ENCODE measurements around the gene MLPH.

The MLPH gene

DNA sequence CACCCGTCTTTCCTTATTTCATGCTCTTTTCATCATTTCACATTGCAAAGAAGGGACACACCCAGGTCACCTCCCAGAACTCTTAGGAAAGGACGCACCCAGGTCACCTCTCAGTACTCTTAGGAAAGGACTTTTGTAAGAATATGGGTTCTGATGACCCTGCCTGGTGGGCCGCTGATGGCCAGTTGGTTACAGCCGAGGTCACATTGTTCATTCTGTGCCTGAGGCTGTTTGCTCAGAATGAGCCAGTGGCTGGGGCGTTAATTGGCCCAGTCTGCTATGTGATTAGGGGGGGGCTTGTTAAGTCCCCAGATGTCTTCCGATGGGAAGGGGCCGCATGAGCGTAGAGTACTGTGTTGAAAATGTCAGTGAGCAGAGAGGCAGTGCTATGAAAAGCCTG, 9.4 kb downstream of the MLPH start:
- no peak for DNase-seq (ENCODE audit: low read depth in 2 of 3, low spot score in 1 of 3)

DNA sequence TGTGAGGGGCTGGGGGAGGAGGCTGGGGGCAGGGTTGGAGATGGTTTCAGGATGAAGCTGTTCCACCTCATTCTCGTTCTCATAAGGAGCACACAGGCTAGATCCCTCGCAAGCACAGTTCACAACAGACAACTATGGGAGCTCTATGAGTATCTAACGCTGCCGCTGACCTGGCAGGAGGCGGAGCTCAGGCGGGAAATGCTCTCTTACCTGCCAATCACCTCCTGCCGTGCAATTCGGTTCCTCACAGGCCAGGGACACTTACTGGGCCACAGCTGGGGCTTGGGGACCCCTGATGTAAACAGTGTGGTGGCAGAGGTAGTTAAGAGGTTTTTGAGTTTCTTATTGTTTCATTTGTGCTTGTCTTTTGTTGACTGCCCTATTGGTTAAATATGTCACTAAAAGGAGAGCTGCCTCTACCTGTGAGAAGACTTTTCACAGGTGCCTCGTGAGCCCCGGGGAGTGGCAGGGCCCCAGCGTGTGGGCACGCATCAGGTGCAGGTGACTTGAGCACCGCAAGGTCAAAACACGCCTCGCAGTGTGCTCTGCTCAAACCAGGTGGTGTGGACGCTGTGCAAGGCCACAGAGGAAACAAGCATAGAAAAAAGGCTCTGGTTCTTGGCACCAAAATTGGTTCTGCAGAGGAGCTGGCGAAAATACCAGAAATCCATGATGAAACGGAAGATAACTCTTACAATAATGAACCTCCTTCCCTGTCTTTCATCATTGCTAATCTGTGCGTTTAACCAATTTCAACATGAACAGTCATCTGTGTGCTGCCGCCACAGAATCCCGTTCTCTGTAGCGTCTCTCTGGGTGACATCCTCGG, 10.2 kb downstream of the MLPH start:
- no peak for DNase-seq (ENCODE audit: low read depth in 2 of 3, low spot score in 1 of 3)

DNA sequence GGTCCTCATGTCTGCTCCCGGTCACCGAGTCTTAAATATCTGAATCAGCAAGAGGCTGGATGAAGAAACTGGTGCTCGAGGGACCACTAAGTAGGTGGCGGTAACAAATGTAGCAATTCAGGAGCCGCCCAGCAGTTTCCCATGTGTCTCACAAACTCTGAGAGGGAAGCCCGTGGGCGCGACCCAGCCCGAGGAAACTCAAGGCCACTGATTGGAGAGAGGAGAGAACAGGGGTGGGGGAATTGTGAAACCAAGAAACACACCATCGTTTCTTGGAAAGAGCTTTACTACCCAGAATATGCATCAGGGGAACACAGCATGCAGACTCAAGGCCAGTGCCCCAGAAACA, 10.8 kb downstream of the MLPH start:
- DNase-seq (ENCODE audit: low read depth in 2 of 3, low spot score in 1 of 3), result no peak

DNA sequence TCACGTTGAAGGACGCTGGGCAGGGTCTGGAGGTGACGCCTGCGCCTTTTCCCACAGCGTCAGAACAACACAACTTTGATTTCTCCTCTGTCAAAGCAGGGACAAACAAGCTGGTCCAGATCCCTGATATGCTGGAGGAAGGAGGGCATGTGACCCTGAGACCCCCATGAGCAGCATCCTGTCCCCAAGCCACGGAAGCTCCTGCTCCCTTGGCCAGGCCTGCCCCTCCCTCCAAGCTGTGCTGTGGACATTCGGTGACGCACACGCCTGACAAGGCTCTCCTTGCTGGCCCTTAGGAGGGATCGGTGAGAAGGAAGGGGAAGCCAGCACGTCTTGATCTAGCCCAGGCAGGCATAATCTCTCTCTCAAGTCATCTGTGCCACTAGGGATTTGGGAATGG, 11.3 kb downstream of the MLPH start:
- DNase-seq (ENCODE audit: low read depth in 2 of 3, low spot score in 1 of 3), result no peak

DNA sequence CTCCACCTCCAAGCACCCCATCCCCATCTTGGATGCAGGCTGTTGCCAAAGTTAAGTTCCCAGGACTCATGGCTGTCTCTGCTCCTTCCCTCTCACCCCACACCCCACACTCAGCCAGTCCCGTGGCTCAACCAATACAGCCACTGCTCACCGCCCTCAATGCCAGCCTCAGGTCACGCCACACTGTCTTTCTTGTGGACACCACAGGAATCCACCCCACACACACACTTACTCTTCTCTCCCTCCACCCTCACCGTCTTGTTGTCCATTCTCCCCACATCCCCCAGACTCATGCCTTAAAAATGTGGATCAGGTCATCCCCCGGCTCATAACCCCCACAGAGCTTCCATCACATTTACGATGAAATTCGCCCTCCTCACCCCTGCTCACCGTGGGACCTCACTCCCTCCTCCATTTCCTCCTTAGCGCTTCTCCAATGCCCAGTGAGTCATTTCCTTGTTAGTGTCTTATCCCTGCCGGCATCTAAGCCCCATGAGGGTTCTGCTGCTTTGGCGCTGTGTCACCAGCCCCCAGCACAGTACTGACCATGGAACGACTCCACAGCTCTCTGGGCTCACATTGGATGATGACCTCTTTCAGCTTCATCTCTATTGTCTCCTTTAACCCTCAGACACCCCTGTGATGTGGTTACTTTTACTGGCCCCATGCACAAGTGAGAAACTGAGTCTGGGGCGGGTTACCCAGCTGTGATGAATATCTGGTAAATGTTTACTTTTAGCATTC, 13.8 kb downstream of the MLPH start:
- no peak for DNase-seq (ENCODE audit: low read depth in 2 of 3, low spot score in 1 of 3)

DNA sequence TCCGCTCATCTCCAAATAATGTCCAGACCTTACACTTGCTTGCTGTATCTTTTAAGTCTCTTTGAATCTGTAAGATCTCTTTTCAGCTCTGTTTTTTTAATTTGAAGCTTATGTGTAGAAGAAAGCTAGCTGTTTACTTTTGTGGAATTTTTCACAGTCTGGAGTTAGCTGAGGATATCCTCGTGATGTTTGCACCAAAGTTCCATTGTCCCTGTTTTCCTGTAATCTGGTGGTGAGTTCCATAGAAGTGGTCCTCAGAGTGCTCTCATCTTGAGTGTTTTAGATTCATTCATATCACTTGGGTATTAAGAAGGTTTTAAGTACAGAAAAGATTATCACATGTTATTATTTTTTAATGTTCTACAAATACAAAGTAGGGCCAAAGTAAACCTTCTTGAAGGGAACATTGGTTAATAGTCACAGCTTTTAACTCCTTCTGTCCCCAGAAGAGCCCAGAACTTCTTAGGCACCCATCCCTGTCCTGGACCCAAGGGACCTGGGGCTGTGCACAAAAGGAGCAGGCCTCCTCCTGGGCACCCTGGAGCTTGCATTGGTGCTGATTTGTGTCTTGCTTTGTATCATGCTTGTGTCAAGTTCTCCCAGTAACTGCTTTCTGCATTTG, 15.0 kb downstream of the MLPH start:
- DNase-seq (ENCODE audit: low read depth in 2 of 3, low spot score in 1 of 3), result no peak

DNA sequence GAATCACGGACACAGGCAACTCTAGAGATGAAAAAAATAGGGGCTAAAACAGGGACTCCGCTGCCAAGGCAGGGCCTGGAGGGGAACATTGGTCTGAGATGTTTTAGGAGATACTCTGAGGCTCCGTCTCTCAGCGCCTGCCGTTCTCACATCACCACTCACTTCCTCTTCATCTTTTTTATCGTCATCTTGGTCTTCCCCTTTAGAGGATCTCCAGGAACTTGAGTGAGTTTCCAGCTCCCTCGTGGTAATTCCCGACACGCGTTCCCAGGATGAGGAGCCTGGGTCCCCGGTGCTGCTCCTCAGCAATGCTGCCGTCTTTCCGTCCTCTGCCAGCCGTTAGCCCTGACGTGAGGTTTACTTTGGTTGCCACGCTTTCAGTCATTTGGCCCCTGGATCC, 16.1 kb downstream of the MLPH start:
- no peak for DNase-seq (ENCODE audit: low read depth in 2 of 3, low spot score in 1 of 3)

DNA sequence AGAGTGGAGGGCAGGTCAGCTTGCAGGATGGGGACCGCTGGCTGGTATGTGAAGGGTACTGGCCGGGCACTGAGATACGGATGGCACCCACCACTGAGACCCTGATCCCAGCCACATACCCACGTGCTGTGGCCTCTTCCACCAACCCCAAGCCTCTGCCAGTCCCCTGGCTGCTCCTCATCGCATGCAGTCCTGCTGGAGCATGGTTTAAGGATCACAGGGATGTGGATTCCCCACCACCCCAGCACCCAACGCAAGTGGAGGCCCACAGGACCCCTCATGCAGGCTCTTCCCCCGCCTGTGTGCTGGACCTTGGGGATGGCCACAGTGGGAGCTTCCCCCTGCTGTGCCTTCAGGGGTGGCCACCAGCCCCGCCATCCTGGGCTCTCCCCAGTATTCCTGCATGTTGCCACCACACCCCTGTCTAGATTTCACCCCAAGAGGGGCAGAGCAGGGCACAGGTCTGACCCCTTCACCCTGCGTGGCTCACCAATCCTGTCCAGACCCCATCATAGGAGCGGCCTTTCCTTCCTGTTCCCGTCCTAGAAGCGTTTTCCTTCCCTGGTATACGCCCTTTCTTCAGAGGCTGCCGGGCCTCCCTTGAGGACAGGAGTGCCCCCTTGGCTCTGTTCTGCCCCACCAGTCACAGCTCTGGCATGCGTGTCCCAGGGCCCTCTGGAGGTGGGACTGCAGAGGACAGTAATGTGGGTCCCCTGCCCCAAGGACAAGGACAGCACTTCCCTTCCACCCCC, 18.3 kb downstream of the MLPH start:
- DNase-seq (ENCODE audit: low read depth in 2 of 3, low spot score in 1 of 3), result no peak

DNA sequence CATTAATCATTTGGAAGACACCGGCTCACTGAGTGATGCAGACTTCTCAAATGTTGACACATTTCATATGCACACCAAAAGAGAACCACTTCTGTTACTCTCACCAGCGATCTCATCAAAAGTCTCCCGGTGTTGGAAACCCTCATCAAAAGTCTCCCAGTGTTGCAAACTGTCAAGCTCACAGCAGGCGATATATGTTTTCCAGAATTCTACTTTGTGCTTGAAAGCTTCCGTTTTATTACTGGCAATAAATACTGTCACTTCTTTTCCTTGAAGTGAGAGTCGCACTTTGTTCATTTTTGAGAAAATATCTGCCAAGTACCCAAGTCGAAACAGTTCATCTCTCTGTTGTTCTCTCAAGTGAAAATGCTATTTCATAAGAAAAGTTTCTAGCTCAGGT, 20.5 kb downstream of the MLPH start:
- DNase-seq (ENCODE audit: low read depth in 2 of 3, low spot score in 1 of 3), result no peak

DNA sequence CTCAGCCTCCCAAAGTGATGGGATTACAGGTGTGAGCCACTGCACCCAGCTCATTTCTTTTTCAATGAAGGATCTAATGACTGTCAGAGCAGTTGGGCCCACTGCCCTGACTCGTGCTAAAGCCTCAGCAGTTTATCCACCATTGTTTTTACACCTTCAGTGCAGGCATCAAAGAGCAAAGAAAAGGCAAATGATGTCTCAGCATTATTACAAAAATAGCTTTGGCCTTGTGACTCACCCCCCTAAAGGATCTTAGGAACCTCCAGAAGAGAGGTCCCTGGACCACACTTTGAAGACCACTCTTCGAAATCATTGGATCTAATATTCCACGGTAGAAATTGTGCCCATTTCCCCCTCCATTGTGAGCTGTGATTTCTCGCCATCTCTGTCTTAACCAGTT, 21.3 kb downstream of the MLPH start:
- DNase-seq (ENCODE audit: low read depth in 2 of 3, low spot score in 1 of 3), result no peak

DNA sequence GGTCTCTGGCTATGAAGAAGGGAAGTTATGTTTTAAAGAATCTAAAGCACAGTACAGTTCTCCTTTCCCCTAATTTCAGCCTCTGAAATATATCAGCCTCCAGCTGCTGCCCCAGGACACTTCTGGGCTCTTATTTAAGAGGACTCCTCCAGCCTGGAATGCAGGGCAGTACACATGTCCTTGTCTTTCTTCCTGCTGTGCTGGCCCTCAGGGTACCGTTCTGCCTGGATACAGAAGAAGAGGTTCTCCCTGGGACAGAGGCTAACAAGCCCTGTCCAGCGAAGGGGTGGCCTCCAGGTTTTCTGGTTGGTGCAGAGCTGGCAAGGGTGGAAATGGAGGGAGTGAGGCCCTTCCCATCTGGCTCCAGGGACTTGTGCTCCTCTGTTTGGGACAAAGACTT, 22.1 kb downstream of the MLPH start:
- DNase-seq (ENCODE audit: low read depth in 2 of 3, low spot score in 1 of 3), result no peak

DNA sequence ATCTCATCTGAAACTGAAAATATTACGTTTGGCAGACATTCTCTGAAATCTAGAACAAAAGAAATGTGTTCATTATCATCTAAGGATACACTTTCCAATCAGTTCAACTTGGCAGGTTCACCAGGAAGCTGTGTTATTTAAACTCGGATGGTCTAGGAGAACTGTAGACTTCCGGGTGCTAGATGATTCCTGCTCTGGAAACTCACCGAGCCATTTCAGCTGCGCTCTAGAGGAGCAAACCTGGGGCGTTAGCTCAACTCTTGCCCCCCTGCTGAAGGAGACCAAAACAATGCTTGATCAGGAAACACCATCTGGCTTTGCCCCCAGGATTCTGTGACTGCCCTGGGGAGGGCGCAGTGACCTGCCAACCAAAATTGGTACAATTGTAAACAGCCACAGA, 22.9 kb downstream of the MLPH start:
- DNase-seq (ENCODE audit: low read depth in 2 of 3, low spot score in 1 of 3), result no peak

DNA sequence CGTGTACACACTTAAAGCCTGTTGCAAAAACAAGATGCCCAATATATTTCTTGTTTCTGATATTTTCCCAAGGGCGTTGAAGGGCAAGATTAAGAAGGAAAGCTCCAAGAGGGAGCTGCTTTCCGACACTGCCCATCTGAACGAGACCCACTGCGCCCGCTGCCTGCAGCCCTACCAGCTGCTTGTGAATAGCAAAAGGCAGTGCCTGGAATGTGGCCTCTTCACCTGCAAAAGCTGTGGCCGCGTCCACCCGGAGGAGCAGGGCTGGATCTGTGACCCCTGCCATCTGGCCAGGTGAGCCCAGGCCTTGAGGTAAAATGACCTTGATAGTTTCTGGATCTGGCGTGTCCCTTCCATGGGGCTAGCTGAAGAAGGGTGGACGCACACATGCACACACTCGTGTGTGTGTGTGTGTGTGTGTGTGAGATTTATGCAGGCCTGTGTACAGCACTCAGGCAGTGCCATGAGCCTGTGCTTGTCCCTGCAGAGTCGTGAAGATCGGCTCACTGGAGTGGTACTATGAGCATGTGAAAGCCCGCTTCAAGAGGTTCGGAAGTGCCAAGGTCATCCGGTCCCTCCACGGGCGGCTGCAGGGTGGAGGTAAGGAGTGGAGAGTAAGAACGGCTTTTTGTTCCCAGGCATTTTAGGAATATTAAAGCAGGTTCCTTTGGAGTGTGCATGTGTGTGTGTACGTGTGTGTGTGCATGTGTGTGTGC, 23.6 kb downstream of the MLPH start:
- DNase-seq (ENCODE audit: low read depth in 2 of 3, low spot score in 1 of 3), result no peak

DNA sequence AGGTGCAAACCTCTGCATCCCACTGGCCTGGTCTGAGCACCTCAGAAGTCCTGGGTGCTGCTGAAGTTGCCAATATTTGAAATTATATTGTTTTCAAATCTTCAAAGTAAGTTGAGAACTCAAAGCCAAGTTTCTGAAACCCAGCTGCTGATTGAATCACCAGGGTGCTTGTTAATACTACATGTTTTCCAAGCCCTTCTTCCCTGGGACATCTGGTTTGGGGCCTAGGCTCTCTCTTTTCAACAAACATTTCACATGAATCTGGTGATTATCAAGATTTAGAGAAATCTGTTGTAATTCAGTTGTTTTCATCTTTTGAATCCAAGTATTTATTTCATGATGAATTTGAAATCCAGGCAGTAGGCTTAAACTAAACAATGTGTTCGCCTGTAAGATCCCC, 24.4 kb downstream of the MLPH start:
- no peak for DNase-seq (ENCODE audit: low read depth in 2 of 3, low spot score in 1 of 3)

DNA sequence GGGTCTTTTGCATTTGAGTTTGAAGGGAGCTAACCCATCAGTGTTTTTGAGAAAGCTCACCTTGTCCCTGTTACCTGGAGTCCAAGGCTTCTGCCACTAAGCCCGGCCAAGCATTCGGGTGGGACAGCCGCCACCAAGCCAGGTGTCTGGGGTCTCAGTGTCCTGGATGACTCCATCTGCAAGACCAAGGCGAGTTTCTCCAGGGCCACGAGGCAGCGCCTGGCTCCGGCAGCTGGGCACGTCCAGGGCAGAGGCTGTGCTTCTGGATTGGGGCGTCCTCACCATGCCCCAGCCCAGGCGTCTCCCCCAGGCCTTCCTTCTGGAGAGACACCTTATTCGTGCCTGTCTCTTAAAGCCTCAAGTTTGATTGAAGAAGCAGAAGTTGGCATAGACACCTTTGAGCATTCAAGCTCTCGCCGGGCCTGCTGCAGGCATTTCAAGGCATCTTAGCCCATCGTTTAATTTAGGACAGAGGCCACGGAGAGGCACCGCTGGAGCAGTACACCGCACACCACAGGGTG, 24.9 kb downstream of the MLPH start:
- no peak for DNase-seq (ENCODE audit: low read depth in 2 of 3, low spot score in 1 of 3)

DNA sequence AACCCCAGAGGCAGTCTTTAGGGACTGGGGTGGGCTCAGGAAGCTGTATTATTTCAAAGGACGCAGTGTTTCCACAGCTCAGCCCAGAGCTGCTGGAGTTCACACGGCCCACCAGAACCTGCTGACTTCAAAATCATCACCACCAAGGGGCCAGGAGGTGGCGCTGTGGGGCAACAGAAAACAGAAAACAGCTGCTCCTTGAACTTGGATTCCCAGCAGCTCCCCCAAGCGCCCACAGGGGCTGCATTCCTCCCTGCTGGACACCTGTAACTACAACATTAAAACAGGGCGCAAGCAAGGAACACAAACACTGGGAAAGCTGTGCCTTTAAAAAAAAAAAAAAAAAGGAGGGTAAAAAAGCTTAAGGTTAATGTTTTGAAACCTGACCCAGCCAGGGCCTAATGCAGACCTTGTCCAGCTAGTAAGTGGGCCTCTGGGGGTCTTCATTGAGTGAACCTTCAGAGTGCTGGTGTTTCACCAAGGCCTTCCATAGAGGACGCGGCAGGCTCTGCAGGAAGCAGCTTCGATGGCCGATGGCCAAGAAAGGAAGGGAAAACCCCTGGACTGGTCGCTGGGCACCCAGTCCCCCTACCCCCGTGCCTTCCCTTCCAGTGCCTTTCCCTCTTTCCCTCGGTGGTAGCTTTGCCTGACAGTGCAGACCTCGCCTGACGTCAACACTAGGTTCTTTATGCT, 25.9 kb downstream of the MLPH start:
- peak; percentile 70 to 73 (median 72) for DNase-seq (ENCODE audit: low read depth in 2 of 3, low spot score in 1 of 3)

DNA sequence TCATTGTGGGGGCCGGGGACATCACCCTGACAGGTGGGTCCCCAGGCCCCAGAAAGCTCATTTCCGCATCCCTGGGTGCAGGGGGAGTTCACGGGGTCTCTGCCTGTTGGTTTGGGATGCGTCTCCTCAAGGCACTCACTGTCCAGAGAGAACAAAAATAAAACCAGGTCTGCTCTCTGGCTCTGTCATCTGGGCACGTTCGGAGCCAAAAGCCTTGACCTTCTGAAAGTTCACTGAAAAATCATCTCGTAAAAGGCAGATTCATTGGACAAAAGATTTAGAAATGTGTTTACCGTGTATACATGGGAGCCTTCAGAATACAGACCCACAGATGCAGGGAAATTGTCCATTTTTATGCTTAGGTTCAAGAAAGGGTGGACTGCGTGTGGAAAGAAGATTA, 26.6 kb downstream of the MLPH start:
- DNase-seq (ENCODE audit: low read depth in 2 of 3, low spot score in 1 of 3), result no peak

DNA sequence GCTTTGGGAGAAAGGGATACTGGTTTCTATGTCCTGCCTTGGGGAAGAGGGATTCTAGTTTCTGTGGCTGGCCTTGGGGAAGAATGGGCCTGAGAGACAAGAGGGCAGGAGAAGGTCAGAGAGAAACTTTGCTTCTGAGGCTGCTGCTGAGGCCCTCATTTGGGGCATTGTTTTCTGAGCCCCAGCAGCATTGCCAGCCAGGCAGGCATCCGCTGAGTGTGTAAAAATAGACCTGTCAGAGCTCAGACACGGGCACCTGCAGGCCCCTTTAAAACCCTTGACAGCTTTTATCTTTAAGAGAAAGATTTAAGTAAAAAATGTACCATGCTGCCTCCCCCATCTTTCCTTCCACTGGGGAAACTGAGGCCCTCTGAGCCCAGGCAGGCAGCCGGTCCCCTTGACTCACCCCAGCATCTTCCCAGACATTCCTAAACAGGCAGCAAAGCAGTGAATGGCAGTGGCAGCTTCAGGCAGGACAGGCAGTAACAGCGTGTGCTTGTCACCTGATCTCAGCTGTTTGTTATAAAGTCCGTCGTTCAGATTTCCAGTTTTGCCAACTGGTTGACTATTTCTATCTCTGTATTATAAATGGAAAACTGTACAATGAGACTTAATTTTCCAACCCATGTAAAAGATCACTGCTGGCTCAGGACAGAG, 27.6 kb downstream of the MLPH start:
- no peak for DNase-seq (ENCODE audit: low read depth in 2 of 3, low spot score in 1 of 3)

DNA sequence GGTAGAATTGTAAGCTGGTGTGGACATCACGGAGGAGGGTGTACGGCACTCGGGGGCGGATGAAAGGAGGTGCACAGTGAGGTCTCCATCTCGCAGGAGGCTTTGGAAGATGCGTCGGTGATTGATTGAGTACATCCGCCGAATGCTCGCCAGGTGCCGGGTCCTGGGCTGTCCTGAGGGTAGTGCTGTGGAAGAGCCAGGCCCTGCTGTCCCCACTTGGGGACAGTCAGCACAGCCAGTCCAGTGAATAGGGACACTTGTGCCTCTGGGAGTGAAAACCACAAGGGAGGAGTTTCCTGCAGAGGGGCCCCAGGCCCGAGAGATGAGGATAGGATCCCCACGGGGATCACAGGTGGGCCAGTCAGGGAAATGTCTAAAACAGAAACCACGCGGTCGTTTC, 28.1 kb downstream of the MLPH start:
- no peak for DNase-seq (ENCODE audit: low read depth in 2 of 3, low spot score in 1 of 3)

All from stimulated activated CD4-positive, alpha-beta T cell treated with anti-CD3 and anti-CD28 coated beads, Interleukin-12 subunit alpha, Interleukin-12 subunit beta, amount 100 ng/mL, for 48 hours (primary cell).